Panc1 (cell line): ENCODE data around the gene PIK3R5.

ENCODE experiments used
- POLR2AphosphoS5 ChIP-seq: IDR thresholded peaks from 2 replicates; pipeline ENCODE4 v1.6.1; 2012; ENCODE audit warnings: mild to moderate bottlenecking, low read depth, low read length, moderate library complexity
- REST ChIP-seq, 2 experiments: IDR thresholded peaks; 2 replicates each; pipeline ENCODE4 v1.6.1; 2011 to 2012; ENCODE audit warnings: low read depth in 2 of 2, control low read depth in 1 of 2, low read length in 1 of 2, mild to moderate bottlenecking in 1 of 2, moderate library complexity in 1 of 2; ENCODE audit not compliant: insufficient read depth in 1 of 2
- SIN3A ChIP-seq: IDR thresholded peaks from 2 replicates; pipeline ENCODE4 v1.6.1; 2012; ENCODE audit warnings: low read depth, mild to moderate bottlenecking, low read length, moderate library complexity, borderline replicate concordance; ENCODE audit not compliant: insufficient read depth
- TF ChIP-seq, protein P1 (sequence below): fragments of 450-650 bp; IDR thresholded peaks from 2 replicates; pipeline ENCODE4 v1.5.1; 2017; ENCODE audit warnings: mild to moderate bottlenecking

DNA sequence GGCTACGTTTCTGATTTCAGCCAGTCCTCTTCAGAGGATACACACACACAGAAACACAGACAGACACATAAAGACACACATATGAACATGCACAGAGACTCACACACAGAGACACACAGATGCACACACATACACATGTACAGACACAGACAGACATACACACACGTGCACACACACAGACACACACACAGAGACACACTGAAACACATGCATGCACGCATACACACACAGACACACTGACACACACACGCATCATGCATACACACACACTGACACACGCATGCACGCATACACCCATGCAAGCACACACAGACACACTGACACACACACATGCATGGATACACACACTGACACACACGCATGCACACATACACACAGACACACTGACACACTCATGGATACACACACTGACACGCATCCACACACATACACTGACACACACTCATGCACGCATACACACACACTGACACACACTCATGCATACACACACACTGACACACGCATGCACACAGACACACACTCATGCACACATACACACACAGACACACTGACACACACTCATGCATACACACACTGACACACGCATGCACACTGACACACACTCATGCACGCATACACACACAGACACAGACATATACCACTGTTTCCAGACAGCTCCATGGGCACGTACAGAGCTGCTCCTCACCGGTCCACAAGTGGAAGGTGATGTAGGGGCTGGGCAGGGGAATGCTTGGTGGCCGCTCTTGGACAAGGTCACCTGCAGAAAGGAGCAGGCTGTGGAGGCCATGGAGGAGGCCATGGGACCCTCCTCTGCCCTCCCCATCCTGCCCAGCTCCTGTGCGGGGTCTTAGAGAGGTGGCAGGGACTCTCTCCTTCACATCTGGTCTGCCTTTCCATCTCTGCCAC lies 136.2 kb downstream of the PIK3R5 start:
- TF ChIP-seq REST (IDR thresholded peaks at IDR 0.05; ENCODE audit: insufficient read depth in 1 of 2, low read depth in 2 of 2, low read length in 1 of 2) (no peak), POLR2AphosphoS5 (no peak), SIN3A (no peak)
- TF ChIP-seq, protein P1, sequence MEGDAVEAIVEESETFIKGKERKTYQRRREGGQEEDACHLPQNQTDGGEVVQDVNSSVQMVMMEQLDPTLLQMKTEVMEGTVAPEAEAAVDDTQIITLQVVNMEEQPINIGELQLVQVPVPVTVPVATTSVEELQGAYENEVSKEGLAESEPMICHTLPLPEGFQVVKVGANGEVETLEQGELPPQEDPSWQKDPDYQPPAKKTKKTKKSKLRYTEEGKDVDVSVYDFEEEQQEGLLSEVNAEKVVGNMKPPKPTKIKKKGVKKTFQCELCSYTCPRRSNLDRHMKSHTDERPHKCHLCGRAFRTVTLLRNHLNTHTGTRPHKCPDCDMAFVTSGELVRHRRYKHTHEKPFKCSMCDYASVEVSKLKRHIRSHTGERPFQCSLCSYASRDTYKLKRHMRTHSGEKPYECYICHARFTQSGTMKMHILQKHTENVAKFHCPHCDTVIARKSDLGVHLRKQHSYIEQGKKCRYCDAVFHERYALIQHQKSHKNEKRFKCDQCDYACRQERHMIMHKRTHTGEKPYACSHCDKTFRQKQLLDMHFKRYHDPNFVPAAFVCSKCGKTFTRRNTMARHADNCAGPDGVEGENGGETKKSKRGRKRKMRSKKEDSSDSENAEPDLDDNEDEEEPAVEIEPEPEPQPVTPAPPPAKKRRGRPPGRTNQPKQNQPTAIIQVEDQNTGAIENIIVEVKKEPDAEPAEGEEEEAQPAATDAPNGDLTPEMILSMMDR: no peak
